ENCODE data around the gene SAMD13. TPM values are rescaled to one million over a fixed set of nuclear protein-coding genes. Genes with fewer than 3 reads are reported as not detected.

The SAMD13 gene
- total RNA-seq, 1 donor from 2014 or later: 2.0 TPM

DNA sequence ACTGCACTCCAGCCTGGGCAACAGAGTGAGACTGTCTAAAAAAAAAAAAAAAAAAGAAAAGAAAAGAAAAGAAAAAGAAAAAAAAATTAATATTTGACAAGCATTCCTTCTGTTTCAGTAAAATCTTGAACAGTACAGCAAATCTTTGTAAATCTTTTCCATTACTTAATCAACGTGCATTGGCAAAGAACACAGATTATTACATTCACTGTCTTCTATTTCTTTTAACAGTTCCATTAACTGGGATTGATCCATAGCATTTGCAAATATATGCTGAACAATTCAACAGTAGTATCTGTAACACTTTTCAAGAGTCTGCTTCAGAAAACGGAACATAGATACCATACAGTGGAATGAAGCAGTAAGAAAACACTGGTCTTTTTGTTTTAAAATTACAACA, 9.8 kb downstream of the SAMD13 start:
- intact Hi-C loops (cut with micrococcal nuclease): no loop called here
- H3K4me1 ChIP-seq: no peaks in the 10 kb centered on the region
- H3K27ac ChIP-seq (replicated peaks): no peak overlapping the region
- H3K4me3 ChIP-seq: no peak overlapping the region
- no peaks in the 10 kb centered on the region for H3K36me3 ChIP-seq
- TF ChIP-seq, protein P1, sequence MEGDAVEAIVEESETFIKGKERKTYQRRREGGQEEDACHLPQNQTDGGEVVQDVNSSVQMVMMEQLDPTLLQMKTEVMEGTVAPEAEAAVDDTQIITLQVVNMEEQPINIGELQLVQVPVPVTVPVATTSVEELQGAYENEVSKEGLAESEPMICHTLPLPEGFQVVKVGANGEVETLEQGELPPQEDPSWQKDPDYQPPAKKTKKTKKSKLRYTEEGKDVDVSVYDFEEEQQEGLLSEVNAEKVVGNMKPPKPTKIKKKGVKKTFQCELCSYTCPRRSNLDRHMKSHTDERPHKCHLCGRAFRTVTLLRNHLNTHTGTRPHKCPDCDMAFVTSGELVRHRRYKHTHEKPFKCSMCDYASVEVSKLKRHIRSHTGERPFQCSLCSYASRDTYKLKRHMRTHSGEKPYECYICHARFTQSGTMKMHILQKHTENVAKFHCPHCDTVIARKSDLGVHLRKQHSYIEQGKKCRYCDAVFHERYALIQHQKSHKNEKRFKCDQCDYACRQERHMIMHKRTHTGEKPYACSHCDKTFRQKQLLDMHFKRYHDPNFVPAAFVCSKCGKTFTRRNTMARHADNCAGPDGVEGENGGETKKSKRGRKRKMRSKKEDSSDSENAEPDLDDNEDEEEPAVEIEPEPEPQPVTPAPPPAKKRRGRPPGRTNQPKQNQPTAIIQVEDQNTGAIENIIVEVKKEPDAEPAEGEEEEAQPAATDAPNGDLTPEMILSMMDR (IDR thresholded peaks at IDR 0.05; ENCODE audit: borderline replicate concordance): no peak
- DNase-seq: no peak
- peaks cover 21% of the 10 kb centered on the region for H3K9me3 ChIP-seq (replicated peaks)
- H3K27me3 ChIP-seq (ENCODE audit: low read depth): no peaks in the 10 kb centered on the region

- no peak overlapping the region for H3K27ac ChIP-seq (replicated peaks)
- TF ChIP-seq, protein P1 (IDR thresholded peaks at IDR 0.05; ENCODE audit: borderline replicate concordance): no peak
- no peaks in the 10 kb centered on the region for H3K36me3 ChIP-seq
- H3K27me3 ChIP-seq (ENCODE audit: low read depth): no peaks in the 10 kb centered on the region
- intact Hi-C loops (cut with micrococcal nuclease): no loop called here
- H3K4me1 ChIP-seq: no peaks in the 10 kb centered on the region
- peaks cover 17% of the 10 kb centered on the region for H3K9me3 ChIP-seq (replicated peaks)
- no peak for DNase-seq
- H3K4me3 ChIP-seq: no peak overlapping the region
Measured at GRCh38 chr1:84319662-84320061, 18.2 kb downstream of the SAMD13 start.

DNA sequence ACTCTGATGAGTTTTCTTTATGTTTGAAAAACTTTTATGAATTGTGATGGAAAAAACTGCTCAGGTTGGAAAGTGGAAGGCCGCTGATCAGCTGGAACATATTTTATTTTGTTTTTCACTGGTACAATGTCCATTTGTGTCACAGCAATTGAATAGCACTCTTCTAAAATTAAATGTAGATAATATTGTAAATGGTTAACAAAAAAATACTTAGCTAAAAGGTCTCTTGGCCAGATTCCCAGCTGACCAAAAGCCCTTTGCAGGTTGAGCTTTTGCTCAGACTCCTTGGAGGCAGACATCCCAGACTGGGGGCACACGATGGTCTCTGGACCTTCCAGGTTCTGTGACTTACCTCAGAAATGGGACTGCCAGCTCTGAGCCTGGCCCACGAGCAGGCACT, 26.3 kb downstream of the SAMD13 start:
- intact Hi-C loops (cut with micrococcal nuclease): no loop called here
- TF ChIP-seq, protein P1 (IDR thresholded peaks at IDR 0.05; ENCODE audit: borderline replicate concordance): no peak
- no peak overlapping the region for H3K4me3 ChIP-seq
- H3K27ac ChIP-seq (replicated peaks): no peak overlapping the region
- no peaks in the 10 kb centered on the region for H3K27me3 ChIP-seq (ENCODE audit: low read depth)
- DNase-seq: no peak
- H3K4me1 ChIP-seq: no peaks in the 10 kb centered on the region
- no peaks in the 10 kb centered on the region for H3K36me3 ChIP-seq
- no peaks in the 10 kb centered on the region for H3K9me3 ChIP-seq (replicated peaks)

DNA sequence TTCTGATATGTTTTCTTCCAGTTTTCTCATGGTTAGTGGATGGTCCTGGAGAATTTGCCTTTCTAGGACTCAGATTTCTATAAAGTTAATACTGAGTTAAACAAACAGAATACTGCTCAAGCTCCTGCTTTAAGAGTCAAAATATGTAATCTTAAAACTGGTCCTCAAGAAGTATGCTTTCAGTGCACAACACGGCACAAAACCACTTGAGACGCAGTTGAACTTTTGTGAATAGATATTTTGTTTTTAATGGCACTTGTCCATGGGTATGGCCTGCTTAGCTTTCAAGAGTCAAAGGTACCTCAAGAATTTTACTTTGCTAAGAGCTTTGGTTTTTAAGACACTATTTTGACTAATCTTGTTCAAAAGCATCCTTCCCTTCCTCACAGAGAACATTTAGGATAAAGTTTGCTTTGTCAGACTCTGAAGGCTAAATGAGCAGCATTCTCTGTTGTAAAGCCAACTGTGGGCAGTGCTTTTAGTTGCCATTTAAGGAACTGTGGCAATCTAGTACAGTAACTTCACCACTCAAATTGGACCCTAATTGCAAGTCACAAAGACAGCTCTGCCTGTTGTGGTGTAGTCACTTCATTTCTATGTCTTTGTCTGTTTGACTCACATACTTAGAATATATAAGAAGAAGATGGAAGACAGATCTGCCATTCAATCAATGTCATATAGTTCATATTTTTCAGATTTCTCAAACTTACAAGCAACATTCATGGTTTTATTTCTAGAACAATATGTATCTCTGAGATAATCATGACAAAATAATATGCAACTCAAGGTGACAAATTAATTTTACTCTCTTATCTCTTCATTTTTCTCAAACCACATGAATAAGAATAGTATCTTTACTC, 28.8 kb downstream of the SAMD13 start:
- Histone ChIP-seq H3K36me3 (no peaks in the 10 kb centered on the region), H3K9me3 (replicated peaks) (peaks cover 3% of the 10 kb centered on the region), H3K27ac (replicated peaks) (no peak overlapping the region), H3K4me3 (no peak overlapping the region), H3K4me1 (no peaks in the 10 kb centered on the region), H3K27me3 (ENCODE audit: low read depth) (no peaks in the 10 kb centered on the region)
- no peak for DNase-seq
- TF ChIP-seq, protein P1 (IDR thresholded peaks at IDR 0.05; ENCODE audit: borderline replicate concordance): no peak
- intact Hi-C loops (cut with micrococcal nuclease): no loop called here

- DNase-seq: no peak
- TF ChIP-seq, protein P1 (IDR thresholded peaks at IDR 0.05; ENCODE audit: borderline replicate concordance): no peak
- Histone ChIP-seq H3K9me3 (replicated peaks) (peaks cover 29% of the 10 kb centered on the region), H3K27ac (replicated peaks) (no peak overlapping the region), H3K4me3 (no peak overlapping the region), H3K27me3 (ENCODE audit: low read depth) (no peaks in the 10 kb centered on the region), H3K4me1 (no peaks in the 10 kb centered on the region), H3K36me3 (no peaks in the 10 kb centered on the region)
- intact Hi-C loops (cut with micrococcal nuclease): no loop called here
Measured at GRCh38 chr1:84339503-84339902, 38.0 kb downstream of the SAMD13 start.
